Activated naive CD8-positive, alpha-beta T cell treated with anti-CD3 and anti-CD28 coated beads for 36 hours (primary cell): ENCODE data around the gene EPHB1. TPM values are rescaled to one million over a fixed set of nuclear protein-coding genes. Genes with fewer than 3 reads are reported as not detected.

Source experiments
- DNase-seq: peaks from one replicate; pipeline ENCODE4 v3.0.0; 2021
- H3K27ac Mint-ChIP-seq: one replicate; pipeline ENCODE4 v1.8.0; 2022; ENCODE audit warnings: mild to moderate bottlenecking, moderate library complexity, mixed read lengths
- H3K27me3 Mint-ChIP-seq: one replicate; pipeline ENCODE4 v1.8.0; 2022; ENCODE audit warnings: mild to moderate bottlenecking, mixed read lengths
- H3K36me3 Mint-ChIP-seq: one replicate; pipeline ENCODE4 v1.8.0; 2021; ENCODE audit warnings: mild to moderate bottlenecking, mixed read lengths
- H3K4me1 Mint-ChIP-seq: one replicate; pipeline ENCODE4 v1.8.0; 2021; ENCODE audit warnings: mixed read lengths
- H3K4me3 Mint-ChIP-seq: one replicate; pipeline ENCODE4 v1.8.0; 2022; ENCODE audit warnings: mild to moderate bottlenecking, moderate library complexity, mixed read lengths
- H3K9me3 Mint-ChIP-seq: one replicate; pipeline ENCODE4 v1.8.0; 2022; ENCODE audit warnings: mixed read lengths
- total RNA-seq, 2 experiments: library from RNA; stranded (reverse); gene quantifications; one replicate each; pipeline ENCODE4 v1.2.3, GENCODE V29; 2021

EPHB1 gene
- total RNA-seq, 2 experiments from 2014 or later = not detected

DNA sequence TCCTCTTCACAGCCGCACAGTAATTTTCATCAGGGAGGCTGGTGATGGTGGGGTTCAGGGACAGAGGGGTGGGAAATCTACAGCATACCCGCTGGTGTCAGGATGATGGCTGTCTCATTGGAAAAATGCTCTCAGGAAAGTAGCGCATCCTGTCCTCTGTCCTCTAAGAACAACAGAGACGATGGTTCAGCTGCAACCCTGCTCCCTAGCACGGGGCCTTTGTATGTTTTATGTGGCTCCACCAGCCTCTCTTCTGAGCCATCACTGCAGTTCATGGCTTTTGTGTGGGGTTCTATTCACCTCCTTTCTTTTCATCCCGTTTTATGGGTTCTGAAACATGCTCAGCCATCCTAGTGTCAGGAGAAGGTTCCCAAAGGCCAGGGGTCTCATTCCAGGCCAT lies 68.9 kb downstream of the EPHB1 start:
- Mint-ChIP-seq H3K36me3 (peaks cover 2% of the 10 kb centered on the region), H3K27me3 (peaks cover 9% of the 10 kb centered on the region), H3K9me3 (no peaks in the 10 kb centered on the region), H3K4me3 (no peak overlapping the region), H3K4me1 (no peaks in the 10 kb centered on the region), H3K27ac (no peak overlapping the region)
- no peak for DNase-seq

DNA sequence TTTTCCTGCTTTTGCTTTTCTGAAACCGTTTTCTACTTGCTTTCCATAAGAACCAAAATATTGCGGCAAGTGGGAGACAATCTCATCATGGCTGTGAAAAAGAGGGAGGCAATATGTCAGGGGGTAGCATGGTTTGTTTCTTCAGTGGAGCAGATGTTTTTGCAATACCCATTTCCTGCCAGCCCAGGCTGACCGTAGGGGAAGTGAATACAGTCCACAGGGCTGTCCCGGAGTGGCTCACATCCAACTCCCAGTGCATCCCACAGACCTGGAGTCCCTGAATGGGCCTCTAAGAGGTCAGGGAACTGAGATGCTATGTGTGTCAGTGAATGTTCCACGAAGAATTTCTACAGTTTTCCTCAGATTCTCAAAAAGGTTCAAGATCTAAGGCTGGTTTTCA lies 69.6 kb downstream of the EPHB1 start:
- no peak for DNase-seq
- H3K4me1 Mint-ChIP-seq = no peaks in the 10 kb centered on the region
- peaks cover 2% of the 10 kb centered on the region for H3K36me3 Mint-ChIP-seq
- no peaks in the 10 kb centered on the region for H3K9me3 Mint-ChIP-seq
- H3K4me3 Mint-ChIP-seq = no peak overlapping the region
- no peak overlapping the region for H3K27ac Mint-ChIP-seq
- H3K27me3 Mint-ChIP-seq = peaks cover 9% of the 10 kb centered on the region

DNA sequence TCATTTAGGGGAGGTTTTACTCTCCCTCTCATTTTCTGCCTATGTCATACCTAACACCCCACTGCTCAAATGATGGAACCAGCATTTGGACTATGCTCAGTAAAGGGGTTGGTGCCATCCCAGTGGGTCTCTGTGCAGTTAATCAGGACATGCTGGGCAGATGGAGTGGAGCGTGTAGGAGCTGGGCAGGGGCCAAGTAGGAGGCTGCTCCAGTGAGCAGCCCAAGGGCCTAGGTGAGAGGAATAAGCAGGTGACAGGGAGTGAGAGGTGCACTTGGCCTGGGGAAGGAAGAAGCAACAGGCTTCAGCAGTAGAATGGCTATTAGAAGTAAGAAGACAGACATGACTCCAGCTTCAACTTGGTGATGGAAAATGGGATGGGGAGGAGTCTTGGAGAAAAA lies 72.2 kb downstream of the EPHB1 start:
- no peak for DNase-seq
- no peaks in the 10 kb centered on the region for H3K4me1 Mint-ChIP-seq
- peaks cover 9% of the 10 kb centered on the region for H3K27me3 Mint-ChIP-seq
- H3K9me3 Mint-ChIP-seq = no peaks in the 10 kb centered on the region
- H3K4me3 Mint-ChIP-seq = no peak overlapping the region
- no peak overlapping the region for H3K27ac Mint-ChIP-seq
- peaks cover 2% of the 10 kb centered on the region for H3K36me3 Mint-ChIP-seq

DNA sequence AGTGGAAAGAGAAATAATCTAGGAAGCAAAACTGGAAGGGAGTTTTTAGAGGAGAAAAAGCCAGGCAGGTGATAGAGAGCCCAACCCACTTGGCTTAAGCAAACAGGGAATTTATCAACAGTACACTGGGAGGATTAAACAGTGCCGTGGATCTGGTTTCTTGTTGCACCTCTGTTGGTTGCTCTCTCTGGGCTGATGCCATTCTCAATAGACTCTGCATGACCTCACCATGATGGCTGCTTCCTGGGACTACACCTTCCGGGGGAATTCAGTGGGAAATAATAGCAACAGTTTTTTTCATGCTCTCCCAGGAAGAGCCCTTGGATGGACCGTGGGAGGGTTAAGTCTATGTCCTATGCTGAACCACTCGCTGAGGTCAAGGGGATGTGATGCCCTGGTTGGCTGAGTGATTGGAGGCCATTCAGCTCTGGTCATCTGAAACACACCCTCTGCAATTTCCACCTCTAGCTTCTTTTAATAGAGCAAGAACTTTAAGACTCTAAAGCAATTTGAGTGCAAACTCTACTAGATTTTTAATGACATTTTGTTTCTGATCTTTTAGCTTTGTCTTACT lies 74.2 kb downstream of the EPHB1 start:
- no peak for DNase-seq
- Mint-ChIP-seq H3K4me3 (no peak overlapping the region), H3K27ac (no peak overlapping the region), H3K27me3 (peaks cover 21% of the 10 kb centered on the region), H3K36me3 (peaks cover 2% of the 10 kb centered on the region), H3K9me3 (no peaks in the 10 kb centered on the region), H3K4me1 (no peaks in the 10 kb centered on the region)

DNA sequence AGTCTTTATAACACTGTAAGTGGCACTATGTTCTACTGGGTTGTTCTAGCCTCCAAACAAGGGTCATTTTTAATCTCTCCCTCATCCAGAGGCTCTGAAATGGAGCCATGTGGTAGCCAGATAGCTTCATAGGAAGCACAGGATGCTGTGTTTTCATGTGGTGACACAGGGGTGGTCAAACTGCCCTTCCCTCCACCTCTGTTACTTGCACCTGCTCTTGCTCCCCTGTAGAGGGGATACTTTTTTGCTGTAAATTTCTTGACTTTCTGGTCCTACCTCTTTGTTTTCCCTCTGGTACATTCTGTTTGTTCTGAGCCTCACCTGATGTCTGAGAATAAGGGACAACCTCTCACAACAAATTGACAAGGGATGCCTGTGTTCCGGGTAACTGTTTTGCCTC lies 76.8 kb downstream of the EPHB1 start:
- H3K4me1 Mint-ChIP-seq = no peaks in the 10 kb centered on the region
- H3K27me3 Mint-ChIP-seq = peaks cover 16% of the 10 kb centered on the region
- H3K36me3 Mint-ChIP-seq = peaks cover 2% of the 10 kb centered on the region
- no peak overlapping the region for H3K27ac Mint-ChIP-seq
- H3K9me3 Mint-ChIP-seq = no peaks in the 10 kb centered on the region
- H3K4me3 Mint-ChIP-seq = no peak overlapping the region
- DNase-seq = no peak

DNA sequence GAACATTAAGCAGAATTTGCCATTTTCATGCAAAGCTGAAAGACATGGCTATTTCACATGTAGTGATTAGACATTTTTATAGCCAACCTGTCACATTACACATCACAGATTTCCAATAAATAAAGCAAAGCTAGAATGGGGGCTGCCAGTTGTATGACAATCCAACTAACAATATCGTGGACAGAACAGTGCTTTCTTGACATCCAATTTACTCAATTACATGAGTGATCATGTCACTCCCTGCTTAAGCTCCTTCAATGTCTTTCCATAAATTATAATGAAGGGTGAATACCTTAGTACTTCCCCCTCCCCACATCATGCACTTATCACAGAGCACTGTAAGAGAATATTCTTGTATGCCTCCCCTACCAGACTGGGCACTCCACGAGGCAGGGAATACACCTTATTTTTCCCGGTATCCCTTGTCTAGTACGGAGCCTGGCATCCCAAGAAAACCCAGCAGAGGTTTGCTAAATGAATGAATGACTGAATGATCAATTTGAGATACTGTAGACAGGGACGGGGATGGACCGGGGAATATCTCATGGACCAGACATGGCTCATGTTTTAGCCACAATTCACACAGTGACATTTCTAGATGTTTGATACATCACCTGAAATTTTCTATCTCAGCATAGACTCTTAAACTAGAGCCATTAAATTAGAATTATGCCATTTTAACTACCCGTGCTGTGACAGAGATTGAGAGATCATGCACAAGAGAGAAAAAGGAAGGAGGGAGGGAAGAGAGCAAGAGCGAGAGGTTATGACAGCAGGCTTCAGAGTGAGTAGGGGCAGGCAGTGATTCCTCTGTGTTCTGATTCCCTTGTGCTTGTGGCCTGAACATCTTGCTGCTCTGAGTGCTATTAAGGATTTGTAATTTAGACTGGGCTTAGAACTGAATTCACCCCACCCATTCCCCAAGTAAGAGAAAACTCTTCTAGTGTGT lies 77.7 kb downstream of the EPHB1 start:
- no peak overlapping the region for H3K4me3 Mint-ChIP-seq
- no peak for DNase-seq
- H3K27ac Mint-ChIP-seq = no peak overlapping the region
- H3K9me3 Mint-ChIP-seq = no peaks in the 10 kb centered on the region
- H3K36me3 Mint-ChIP-seq = no peaks in the 10 kb centered on the region
- no peaks in the 10 kb centered on the region for H3K4me1 Mint-ChIP-seq
- H3K27me3 Mint-ChIP-seq = peaks cover 12% of the 10 kb centered on the region

DNA sequence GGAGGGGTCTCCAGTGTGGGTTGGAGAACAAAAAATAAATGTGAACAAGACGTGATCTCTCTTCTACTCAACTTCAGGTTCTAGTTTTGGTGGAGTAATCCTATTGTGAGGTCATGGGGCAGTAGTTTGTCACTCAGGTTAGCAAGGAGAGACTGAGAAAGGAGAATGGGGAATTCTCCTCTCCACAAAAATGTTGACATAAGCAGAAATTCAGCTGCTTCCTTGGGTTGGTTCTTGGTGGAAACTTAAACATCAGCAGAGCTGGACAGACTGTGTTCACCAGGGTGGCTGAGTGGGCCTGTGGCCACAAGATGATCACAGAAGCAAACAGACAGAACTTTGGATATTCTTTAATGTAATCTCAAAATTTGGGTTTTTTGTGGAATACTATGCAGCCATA lies 78.7 kb downstream of the EPHB1 start:
- Mint-ChIP-seq H3K27me3 (peaks cover 12% of the 10 kb centered on the region), H3K4me1 (no peaks in the 10 kb centered on the region)

DNA sequence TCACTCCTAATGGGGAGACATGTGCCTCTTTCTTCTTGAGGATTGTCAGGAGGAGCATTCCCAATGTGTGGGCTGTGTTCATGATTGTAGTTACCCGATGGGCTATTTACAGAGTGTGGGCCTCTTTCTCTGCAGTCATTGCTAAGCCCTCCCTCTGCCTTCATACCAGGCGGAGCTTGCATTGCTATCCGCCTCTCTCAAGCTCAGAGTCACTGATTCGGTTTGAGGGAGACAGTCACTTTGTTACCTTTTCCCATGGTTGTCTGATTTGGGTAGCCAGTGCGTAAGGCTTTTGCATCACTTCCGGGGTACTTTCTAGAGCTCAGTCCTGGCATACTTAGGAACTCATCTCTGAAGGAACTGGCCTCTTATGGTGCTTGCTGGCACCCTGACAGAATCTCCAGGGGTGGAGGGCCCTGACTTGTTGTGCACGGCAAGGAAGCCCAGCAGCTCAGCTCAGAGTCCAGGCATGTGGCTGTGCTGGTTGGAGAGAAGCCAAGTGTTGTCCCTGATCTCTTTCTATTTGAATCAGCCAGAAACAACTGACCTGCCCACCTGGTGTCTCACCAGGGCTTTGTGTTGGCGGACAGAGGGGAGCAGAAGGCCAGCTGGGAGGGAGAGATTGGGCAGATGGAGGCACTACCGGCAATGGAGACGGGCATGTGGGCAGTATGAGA lies 79.8 kb downstream of the EPHB1 start:
- no peak overlapping the region for H3K4me3 Mint-ChIP-seq
- H3K27me3 Mint-ChIP-seq = peaks cover 12% of the 10 kb centered on the region
- DNase-seq = no peak
- no peaks in the 10 kb centered on the region for H3K36me3 Mint-ChIP-seq
- no peaks in the 10 kb centered on the region for H3K4me1 Mint-ChIP-seq
- no peak overlapping the region for H3K27ac Mint-ChIP-seq
- no peaks in the 10 kb centered on the region for H3K9me3 Mint-ChIP-seq

More for the DNA sequence above, 78.7 kb downstream of the EPHB1 start:
- no peaks in the 10 kb centered on the region for H3K36me3 Mint-ChIP-seq
- no peak overlapping the region for H3K4me3 Mint-ChIP-seq
- no peaks in the 10 kb centered on the region for H3K9me3 Mint-ChIP-seq
- DNase-seq = no peak
- H3K27ac Mint-ChIP-seq = no peak overlapping the region

DNA sequence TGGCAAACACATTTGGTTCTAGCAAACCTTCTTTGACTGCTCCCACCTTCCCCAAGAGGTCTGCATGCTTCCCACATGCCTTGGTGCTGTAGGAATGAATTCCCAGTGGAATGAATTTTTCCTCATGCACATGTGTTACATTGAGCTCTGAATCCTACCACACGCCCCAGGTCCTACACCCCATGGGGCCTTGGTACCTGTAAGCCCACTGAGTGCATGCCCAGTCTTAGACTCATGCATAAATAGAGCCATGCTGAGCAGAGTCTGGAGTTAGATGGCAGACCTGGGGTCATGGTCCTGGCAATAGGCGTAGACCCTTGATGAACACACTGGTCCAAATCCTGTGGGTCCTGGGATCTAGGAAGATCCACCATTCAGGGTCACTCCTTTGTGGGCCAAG lies 81.8 kb downstream of the EPHB1 start:
- Mint-ChIP-seq H3K36me3 (no peaks in the 10 kb centered on the region), H3K4me1 (no peaks in the 10 kb centered on the region), H3K4me3 (no peak overlapping the region), H3K27me3 (peaks cover 12% of the 10 kb centered on the region), H3K27ac (no peak overlapping the region), H3K9me3 (no peaks in the 10 kb centered on the region)
- DNase-seq = no peak

DNA sequence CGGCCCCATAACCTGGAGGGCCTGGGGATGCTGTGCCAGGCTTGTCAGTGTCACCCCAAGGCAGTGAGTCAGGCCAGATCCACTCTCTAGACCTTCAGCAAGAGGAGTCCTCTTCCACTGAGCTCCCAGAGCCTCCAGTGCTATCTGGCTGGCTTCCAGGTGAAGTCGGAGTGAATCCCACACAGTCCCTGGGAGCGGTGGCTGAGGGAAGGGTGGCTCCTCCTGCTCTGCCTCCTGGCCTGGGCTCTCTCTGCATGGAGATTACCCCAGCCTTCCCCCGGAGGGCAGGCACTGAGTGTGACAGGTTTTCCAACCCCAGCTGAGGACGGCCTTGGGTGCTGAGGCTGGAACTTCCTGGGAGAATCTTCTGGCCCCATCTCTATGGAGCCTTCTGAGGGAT lies 82.7 kb downstream of the EPHB1 start:
- Mint-ChIP-seq H3K4me1 (no peaks in the 10 kb centered on the region), H3K9me3 (no peaks in the 10 kb centered on the region), H3K4me3 (no peak overlapping the region), H3K36me3 (no peaks in the 10 kb centered on the region), H3K27me3 (peaks cover 11% of the 10 kb centered on the region), H3K27ac (no peak overlapping the region)
- DNase-seq = no peak

DNA sequence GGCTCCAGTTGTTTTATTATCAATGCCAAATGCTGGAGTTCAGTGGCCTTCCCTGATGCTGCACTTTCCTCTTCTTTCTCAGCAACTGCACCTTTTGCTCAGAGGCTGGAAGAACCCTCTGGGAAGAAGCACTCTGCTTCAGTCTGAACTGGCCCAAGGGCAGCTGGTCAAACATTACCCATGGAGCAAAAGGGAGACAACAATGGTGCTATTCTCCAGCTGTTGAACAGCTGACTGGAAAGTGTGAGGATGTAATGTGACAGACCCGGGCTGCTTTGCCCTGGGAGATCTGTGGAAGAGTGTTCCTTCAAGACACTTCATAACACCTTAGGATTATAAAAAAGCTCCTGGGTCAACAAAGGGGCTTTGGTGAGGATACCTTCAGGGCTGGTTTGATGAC lies 84.9 kb downstream of the EPHB1 start:
- Mint-ChIP-seq H3K27ac (no peak overlapping the region), H3K4me3 (no peak overlapping the region), H3K27me3 (no peaks in the 10 kb centered on the region), H3K36me3 (no peaks in the 10 kb centered on the region), H3K4me1 (no peaks in the 10 kb centered on the region), H3K9me3 (no peaks in the 10 kb centered on the region)
- DNase-seq = no peak

DNA sequence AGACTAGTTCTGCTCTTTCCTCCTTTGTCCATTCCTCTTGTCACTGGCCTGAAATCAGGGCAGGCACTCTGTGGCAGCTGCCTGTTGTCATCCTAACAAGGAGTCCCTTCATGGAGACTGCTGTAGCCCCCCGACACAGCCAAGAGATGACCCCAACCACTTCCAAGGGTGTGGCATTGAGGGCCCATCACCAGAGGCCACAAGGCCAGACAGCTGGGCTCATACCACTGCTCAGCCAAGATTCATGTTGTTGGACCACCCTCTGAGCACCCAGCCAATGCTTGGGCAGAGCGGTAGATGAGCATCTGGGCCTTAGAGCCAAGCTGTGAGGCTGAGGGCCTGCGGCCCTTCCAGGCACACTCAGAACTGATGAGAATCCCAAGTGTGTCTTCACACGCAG lies 85.4 kb downstream of the EPHB1 start:
- no peak for DNase-seq
- Mint-ChIP-seq H3K27me3 (no peaks in the 10 kb centered on the region), H3K9me3 (no peaks in the 10 kb centered on the region), H3K4me1 (no peaks in the 10 kb centered on the region), H3K4me3 (no peak overlapping the region), H3K27ac (no peak overlapping the region), H3K36me3 (no peaks in the 10 kb centered on the region)

DNA sequence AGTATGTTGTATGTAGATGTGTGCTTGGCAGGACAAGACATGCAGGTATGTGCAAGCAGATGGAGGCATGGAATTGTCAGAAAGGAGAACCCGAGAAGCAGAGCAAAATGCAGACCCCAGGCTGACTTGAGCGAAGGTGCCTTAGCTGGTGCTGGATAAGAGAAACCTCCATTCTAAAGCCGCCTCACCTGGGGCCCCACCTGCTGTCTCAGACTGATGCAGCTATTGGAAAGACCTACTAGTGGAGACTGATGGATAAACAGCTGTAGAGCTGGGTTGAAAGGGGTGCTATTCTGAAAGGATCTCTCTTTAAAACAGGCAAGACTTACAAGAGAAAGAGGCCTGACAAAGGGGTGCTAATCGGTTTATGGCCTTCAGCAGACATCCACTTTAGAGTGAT lies 86.2 kb downstream of the EPHB1 start:
- H3K36me3 Mint-ChIP-seq = no peaks in the 10 kb centered on the region
- H3K27me3 Mint-ChIP-seq = no peaks in the 10 kb centered on the region
- H3K9me3 Mint-ChIP-seq = no peaks in the 10 kb centered on the region
- no peak for DNase-seq
- H3K27ac Mint-ChIP-seq = no peak overlapping the region
- H3K4me1 Mint-ChIP-seq = no peaks in the 10 kb centered on the region
- no peak overlapping the region for H3K4me3 Mint-ChIP-seq

DNA sequence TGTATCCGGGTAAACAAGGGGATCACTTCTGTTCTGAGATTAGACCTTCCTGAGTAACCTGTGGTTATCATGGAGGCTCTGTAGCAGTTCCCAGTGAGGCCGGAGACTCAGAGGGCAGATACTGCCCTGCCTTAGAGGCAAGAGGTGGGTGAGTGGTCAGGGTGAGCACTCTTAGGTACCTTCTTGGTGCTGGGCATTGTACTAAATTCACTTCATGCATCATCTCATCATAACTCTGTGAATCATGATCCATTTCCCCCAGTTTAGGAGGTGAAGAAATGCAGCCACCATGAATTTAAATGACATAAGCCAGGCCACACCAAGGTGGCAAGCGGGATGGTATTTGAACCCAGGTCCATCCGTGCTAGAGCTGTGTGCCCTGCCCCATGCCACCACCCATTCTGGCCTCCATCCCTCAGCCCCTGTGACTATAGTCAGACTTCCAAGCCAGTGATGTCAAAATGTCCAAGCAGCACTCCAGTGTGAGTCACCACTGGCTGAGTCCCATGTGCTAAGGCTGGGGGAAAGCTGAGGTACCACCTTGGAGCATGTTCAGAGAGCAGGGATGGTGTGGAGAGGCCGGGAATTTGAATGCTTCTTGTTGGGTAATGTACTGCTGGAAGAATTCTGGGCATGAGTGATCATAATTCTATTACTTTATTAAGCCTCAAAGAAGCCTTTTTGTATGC lies 88.8 kb downstream of the EPHB1 start:
- no peak for DNase-seq
- Mint-ChIP-seq H3K9me3 (no peaks in the 10 kb centered on the region), H3K36me3 (no peaks in the 10 kb centered on the region), H3K4me1 (no peaks in the 10 kb centered on the region), H3K27ac (no peak overlapping the region), H3K27me3 (no peaks in the 10 kb centered on the region), H3K4me3 (no peak overlapping the region)
